Caco-2 (cell line): ENCODE measurements around the gene ADAMTS1. TPM values are rescaled to one million over a fixed set of nuclear protein-coding genes. Genes with fewer than 3 reads are reported as not detected.

Experiments
- BruUV-seq: library from RNA; stranded (reverse); fragments of 400-500 nt; replicated peaks from 2 replicates; lab custom pipeline; 2021; lab: Mats Ljungman, UMichigan
- CTCF ChIA-PET: fragments of 300-600 bp; sonication (Branson Sonifier 250); formaldehyde crosslinking; loops from one replicate; lab custom pipeline; 2022; ENCODE audit warnings: antibody characterized with exemption; lab: Charles Lee
- POLR2A ChIA-PET: fragments of 300-600 bp; sonication (Branson Sonifier 250); formaldehyde crosslinking; loops from one replicate; lab custom pipeline; 2022; ENCODE audit warnings: antibody characterized with exemption; lab: Charles Lee
- DNase-seq, 2 experiments: peaks; one replicate each; pipeline versions ENCODE4 v3.0.0 to v3.0.0-alpha.2; 2020 to 2022
- H3K27me3 ChIP-seq: replicated peaks from 2 replicates; pipeline ENCODE4 v1.6.0; 2011; ENCODE audit warnings: low read length; ENCODE audit not compliant: control insufficient read depth, insufficient read depth
- H3K36me3 ChIP-seq: 2 replicates; pipeline ENCODE4 v1.5.1; 2011; ENCODE audit warnings: low read length; ENCODE audit not compliant: control insufficient read depth, insufficient read depth
- H3K4me1 ChIP-seq: fragments of 250-450 bp; sonication (Bioruptor Pico); 2 replicates; pipeline ENCODE4 v1.5.1; 2020; ENCODE audit warnings: mild to moderate bottlenecking
- H3K4me3 ChIP-seq: 2 replicates; pipeline ENCODE4 v1.5.1; 2011; ENCODE audit warnings: low read depth, mild to moderate bottlenecking, control low read depth, low read length
- H3K9me3 ChIP-seq: fragments of 250-450 bp; sonication (Bioruptor Pico); 2 replicates; pipeline ENCODE4 v1.5.1; 2020; ENCODE audit warnings: mild to moderate bottlenecking, moderate library complexity
- H3K27ac Mint-ChIP-seq: one replicate; pipeline ENCODE4 v1.8.0; 2022; ENCODE audit warnings: mixed read lengths; ENCODE audit not compliant: unreplicated experiment
- H3K27me3 Mint-ChIP-seq: one replicate; pipeline ENCODE4 v1.8.0; 2022; ENCODE audit warnings: mixed read lengths; ENCODE audit not compliant: insufficient read depth, unreplicated experiment
- H3K36me3 Mint-ChIP-seq: one replicate; pipeline ENCODE4 v1.8.0; 2022; ENCODE audit warnings: mild to moderate bottlenecking, mixed read lengths; ENCODE audit not compliant: insufficient read depth, unreplicated experiment
- H3K4me1 Mint-ChIP-seq: one replicate; pipeline ENCODE4 v1.8.0; 2022; ENCODE audit warnings: low read depth, mixed read lengths; ENCODE audit not compliant: unreplicated experiment
- H3K4me3 Mint-ChIP-seq: one replicate; pipeline ENCODE4 v1.8.0; 2022; ENCODE audit warnings: mild to moderate bottlenecking, moderate library complexity, mixed read lengths; ENCODE audit not compliant: unreplicated experiment
- H3K9me3 Mint-ChIP-seq: one replicate; pipeline ENCODE4 v1.8.0; 2022; ENCODE audit warnings: mixed read lengths; ENCODE audit not compliant: unreplicated experiment
- intact Hi-C: fragments of 100-400 bp; cut with micrococcal nuclease; formaldehyde crosslinking; loops from one replicate; pipeline ENCODE4 v1.10.0; 2022; ENCODE audit not compliant: unreplicated experiment
- total RNA-seq: library from RNA; stranded (reverse); gene quantifications from 2 replicates; pipeline ENCODE4 v1.2.3, GENCODE V29; 2022
- TF ChIP-seq, protein P1 (sequence below), 2 experiments: fragments of 200-600 bp in 1 of 2; IDR thresholded peaks; 1 replicate in 1 of 2; 2 replicates in 1 of 2; pipeline versions ENCODE4 v1.5.1 to v1.8.0; 2011 to 2022; ENCODE audit warnings: antibody characterized with exemption in 1 of 2, control low read depth in 1 of 2, inconsistent platforms in 1 of 2, low read depth in 1 of 2, low read length in 1 of 2, mild to moderate bottlenecking in 1 of 2, moderate library complexity in 1 of 2; ENCODE audit not compliant: insufficient read depth in 1 of 2, severe bottlenecking in 1 of 2, unreplicated experiment in 1 of 2

The ADAMTS1 gene
- total RNA-seq, 1 experiment from 2014 or later, result not detected

GRCh38 chr21:26801498-26801897 is 43.7 kb downstream of the ADAMTS1 start:
- CTCF ChIA-PET, result no interaction called here
- TF ChIP-seq, protein P1, sequence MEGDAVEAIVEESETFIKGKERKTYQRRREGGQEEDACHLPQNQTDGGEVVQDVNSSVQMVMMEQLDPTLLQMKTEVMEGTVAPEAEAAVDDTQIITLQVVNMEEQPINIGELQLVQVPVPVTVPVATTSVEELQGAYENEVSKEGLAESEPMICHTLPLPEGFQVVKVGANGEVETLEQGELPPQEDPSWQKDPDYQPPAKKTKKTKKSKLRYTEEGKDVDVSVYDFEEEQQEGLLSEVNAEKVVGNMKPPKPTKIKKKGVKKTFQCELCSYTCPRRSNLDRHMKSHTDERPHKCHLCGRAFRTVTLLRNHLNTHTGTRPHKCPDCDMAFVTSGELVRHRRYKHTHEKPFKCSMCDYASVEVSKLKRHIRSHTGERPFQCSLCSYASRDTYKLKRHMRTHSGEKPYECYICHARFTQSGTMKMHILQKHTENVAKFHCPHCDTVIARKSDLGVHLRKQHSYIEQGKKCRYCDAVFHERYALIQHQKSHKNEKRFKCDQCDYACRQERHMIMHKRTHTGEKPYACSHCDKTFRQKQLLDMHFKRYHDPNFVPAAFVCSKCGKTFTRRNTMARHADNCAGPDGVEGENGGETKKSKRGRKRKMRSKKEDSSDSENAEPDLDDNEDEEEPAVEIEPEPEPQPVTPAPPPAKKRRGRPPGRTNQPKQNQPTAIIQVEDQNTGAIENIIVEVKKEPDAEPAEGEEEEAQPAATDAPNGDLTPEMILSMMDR (IDR thresholded peaks at IDR 0.05; ENCODE audit: insufficient read depth in 1 of 2, low read depth in 1 of 2, low read length in 1 of 2, severe bottlenecking in 1 of 2, unreplicated experiment in 1 of 2), result no peak
- Mint-ChIP-seq H3K27me3 (no peaks in the 10 kb centered on the region), H3K4me3 (no peak overlapping the region), H3K9me3 (peaks cover 17% of the 10 kb centered on the region), H3K4me1 (no peaks in the 10 kb centered on the region), H3K27ac (no peak overlapping the region), H3K36me3 (no peaks in the 10 kb centered on the region)
- H3K9me3 ChIP-seq, result 0 out of 2 replicates have a peak, but pooled peaks cover 5% of the 10 kb centered on the region
- no TSS peak for BruUV-seq
- H3K4me1 ChIP-seq, result no peaks in the 10 kb centered on the region
- no peaks in the 10 kb centered on the region for H3K27me3 ChIP-seq
- DNase-seq, result no peak
- intact Hi-C loops, result no loop called here
- H3K36me3 ChIP-seq, result no peaks in the 10 kb centered on the region
- POLR2A ChIA-PET, result no interaction called here
- no peak overlapping the region for H3K4me3 ChIP-seq

GRCh38 chr21:26800970-26801431 is 44.2 kb downstream of the ADAMTS1 start:
- H3K4me1 Mint-ChIP-seq, result peaks cover 3% of the 10 kb centered on the region
- H3K27me3 Mint-ChIP-seq, result no peaks in the 10 kb centered on the region
- TF ChIP-seq, protein P1 (IDR thresholded peaks at IDR 0.05; ENCODE audit: insufficient read depth in 1 of 2, low read depth in 1 of 2, low read length in 1 of 2, severe bottlenecking in 1 of 2, unreplicated experiment in 1 of 2), result no peak
- 0 out of 2 replicates have a peak, but pooled peaks cover 5% of the 10 kb centered on the region for H3K9me3 ChIP-seq
- H3K27me3 ChIP-seq, result no peaks in the 10 kb centered on the region
- H3K9me3 Mint-ChIP-seq, result peaks cover 17% of the 10 kb centered on the region
- no peak for DNase-seq
- BruUV-seq, result no TSS peak
- H3K4me3 ChIP-seq, result no peak overlapping the region
- H3K4me3 Mint-ChIP-seq, result no peak overlapping the region
- POLR2A ChIA-PET, result no interaction called here
- no peaks in the 10 kb centered on the region for H3K36me3 Mint-ChIP-seq
- no peaks in the 10 kb centered on the region; the same call in 1 of the 2 replicates for H3K4me1 ChIP-seq
- no peaks in the 10 kb centered on the region for H3K36me3 ChIP-seq
- intact Hi-C loops, result no loop called here
- no peak overlapping the region for H3K27ac Mint-ChIP-seq
- CTCF ChIA-PET, result no interaction called here

GRCh38 chr21:26800455-26800854 is 44.8 kb downstream of the ADAMTS1 start:
- no peaks in the 10 kb centered on the region for H3K36me3 ChIP-seq
- 0 out of 2 replicates have a peak, but pooled peaks cover 5% of the 10 kb centered on the region for H3K9me3 ChIP-seq
- intact Hi-C loops, result no loop called here
- no peaks in the 10 kb centered on the region for H3K36me3 Mint-ChIP-seq
- DNase-seq, result no peak
- H3K27me3 ChIP-seq, result no peaks in the 10 kb centered on the region
- POLR2A ChIA-PET, result no interaction called here
- peaks cover 7% of the 10 kb centered on the region for H3K4me1 Mint-ChIP-seq
- H3K27me3 Mint-ChIP-seq, result no peaks in the 10 kb centered on the region
- TF ChIP-seq, protein P1 (IDR thresholded peaks at IDR 0.05; ENCODE audit: insufficient read depth in 1 of 2, low read depth in 1 of 2, low read length in 1 of 2, severe bottlenecking in 1 of 2, unreplicated experiment in 1 of 2), result no peak
- no peak overlapping the region for H3K4me3 ChIP-seq
- peaks cover 17% of the 10 kb centered on the region for H3K9me3 Mint-ChIP-seq
- no peaks in the 10 kb centered on the region; the same call in 1 of the 2 replicates for H3K4me1 ChIP-seq
- H3K4me3 Mint-ChIP-seq, result no peak overlapping the region
- H3K27ac Mint-ChIP-seq, result no peak overlapping the region
- no TSS peak for BruUV-seq
- CTCF ChIA-PET, result no interaction called here
